Body of pancreas (tissue), 4 donors: ENCODE data around the gene ADARB1.

Source experiments
- CTCF ChIP-seq, 7 experiments: fragments of 450-650 bp in 4 of 7; fragments of 200-600 bp in 3 of 7; sonication (generic) in 3 of 7; IDR thresholded peaks; one replicate each; pipeline ENCODE4 v1.5.1; 2016 to 2019; ENCODE audit warnings: antibody characterized with exemption in 7 of 7
- POLR2A ChIP-seq, 3 donors: fragments of 450-650 bp; IDR thresholded peaks; one replicate each; pipeline ENCODE4 v1.6.1; 2016; ENCODE audit warnings: antibody characterized with exemption in 3 of 3, mild to moderate bottlenecking in 2 of 3

- TF ChIP-seq CTCF (IDR thresholded peaks at IDR 0.05): no peak
- TF ChIP-seq POLR2A (IDR thresholded peaks at IDR 0.05): no peak
These were observed 35.6 kb downstream of the ADARB1 start for GRCh38 chr21:45109831-45110492.
